Tibial nerve (tissue), 4 donors: ENCODE data around the gene UNC50. TPM values are rescaled to one million over a fixed set of nuclear protein-coding genes. Genes with fewer than 3 reads are reported as not detected.
A peak's percentile ranks its signal among the peaks of the same experiment; 100 is the strongest.

Source experiments
- DNase-seq, 2 donors: peaks; one replicate each; pipeline ENCODE4 v3.0.0-alpha.2; 2019; ENCODE audit warnings: low spot score in 2 of 2
- H3K27ac ChIP-seq, 4 donors: fragments of 200-600 bp; sonication (generic) in 3 of 4; one replicate each; pipeline ENCODE4 v1.5.1; 2017 to 2019; ENCODE audit warnings: mild to moderate bottlenecking in 1 of 4
- H3K27me3 ChIP-seq, 2 donors: fragments of 200-600 bp; sonication (generic) in 1 of 2; one replicate each; pipeline versions ENCODE4 v1.5.1 to v1.6.0; 2017 to 2019
- H3K36me3 ChIP-seq, 3 donors: fragments of 200-600 bp; sonication (generic); one replicate each; pipeline ENCODE4 v1.5.1; 2018 to 2019
- H3K4me1 ChIP-seq, 4 donors: fragments of 200-600 bp; sonication (generic) in 3 of 4; one replicate each; pipeline ENCODE4 v1.5.1; 2017 to 2019
- H3K4me3 ChIP-seq, 4 donors: fragments of 200-600 bp; sonication (generic) in 3 of 4; one replicate each; pipeline ENCODE4 v1.5.1; 2017 to 2019; ENCODE audit warnings: mild to moderate bottlenecking in 1 of 4, moderate library complexity in 1 of 4
- H3K9me3 ChIP-seq, 4 donors: fragments of 200-600 bp; sonication (generic) in 3 of 4; one replicate each; pipeline ENCODE4 v1.5.1; 2017 to 2019
- EP300 ChIP-seq, 2 donors: sonication (generic); formaldehyde crosslinking; IDR thresholded peaks; one replicate each; pipeline ENCODE4 v1.6.1; 2017; ENCODE audit warnings: antibody characterized with exemption in 2 of 2, mild to moderate bottlenecking in 1 of 2
- POLR2A ChIP-seq, 2 donors: fragments of 450-650 bp; IDR thresholded peaks; one replicate each; pipeline ENCODE4 v1.6.1; 2017; ENCODE audit warnings: antibody characterized with exemption in 2 of 2, mild to moderate bottlenecking in 2 of 2, moderate library complexity in 2 of 2
- WGBS, 2 donors: methylation state at CpG; one replicate each; pipeline ENCODE4 v1.1.5; 2018; 5-methylcytosine and 5-hydroxymethylcytosine counted together
- total RNA-seq, 4 donors: library from RNA; depleted of rRNA; stranded (reverse); fragments of >200 nt; gene quantifications; one replicate each; pipeline ENCODE4 v1.1.0, GENCODE V29; 2016
- TF ChIP-seq, protein P1 (sequence below), 5 experiments: fragments of 200-600 bp in 3 of 5; fragments of 450-650 bp in 2 of 5; sonication (generic) in 3 of 5; IDR thresholded peaks; one replicate each; pipeline ENCODE4 v1.5.1; 2016 to 2019; ENCODE audit warnings: antibody characterized with exemption in 5 of 5, mild to moderate bottlenecking in 3 of 5, moderate library complexity in 2 of 5

UNC50 gene
- total RNA-seq, 4 donors from 2014 or later: 45.3 to 64.9 (median 56.7) TPM

DNA sequence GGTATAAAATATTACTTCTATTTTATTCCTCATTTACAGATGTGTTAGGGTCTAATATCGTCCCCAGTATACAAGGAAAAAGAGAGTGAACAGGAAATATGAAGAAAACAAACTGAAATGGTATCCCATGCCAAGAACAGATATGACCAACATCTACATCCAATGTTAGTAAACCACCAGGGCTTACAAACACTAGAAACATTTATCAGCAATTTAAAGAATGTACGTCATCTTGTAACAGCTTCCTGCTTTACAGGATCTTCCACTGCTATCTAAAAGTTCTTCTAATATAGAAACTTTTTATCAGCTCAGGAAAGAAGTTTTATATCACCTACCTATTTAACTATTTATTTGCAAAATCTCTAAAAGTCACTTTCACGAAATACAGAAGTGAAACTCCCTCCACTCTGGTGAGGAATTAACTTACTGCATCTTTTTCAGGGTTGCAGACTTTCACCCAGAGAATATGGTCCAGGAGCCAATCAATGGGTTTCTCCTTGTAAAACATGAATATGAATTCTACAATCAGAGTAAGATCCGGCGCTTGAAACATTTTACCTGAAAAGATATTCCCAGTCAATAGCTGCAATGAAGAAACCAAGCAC lies 35.2 kb downstream of the UNC50 start:
- Histone ChIP-seq H3K36me3 (peaks cover 0 to 44% (median 0%) of the 10 kb centered on the region in 3 donors), H3K4me1 (no peaks in the 10 kb centered on the region), H3K27me3 (no peaks in the 10 kb centered on the region), H3K27ac (no peak overlapping the region), H3K4me3 (no peak overlapping the region), H3K9me3 (no peaks in the 10 kb centered on the region)
- 88 to 91% methylated on average over 5 of the region's 5 CpGs for WGBS, 2 donors
- no peak for DNase-seq
- no peak for TF ChIP-seq EP300 (IDR thresholded peaks at IDR 0.05)
- TF ChIP-seq, protein P1, sequence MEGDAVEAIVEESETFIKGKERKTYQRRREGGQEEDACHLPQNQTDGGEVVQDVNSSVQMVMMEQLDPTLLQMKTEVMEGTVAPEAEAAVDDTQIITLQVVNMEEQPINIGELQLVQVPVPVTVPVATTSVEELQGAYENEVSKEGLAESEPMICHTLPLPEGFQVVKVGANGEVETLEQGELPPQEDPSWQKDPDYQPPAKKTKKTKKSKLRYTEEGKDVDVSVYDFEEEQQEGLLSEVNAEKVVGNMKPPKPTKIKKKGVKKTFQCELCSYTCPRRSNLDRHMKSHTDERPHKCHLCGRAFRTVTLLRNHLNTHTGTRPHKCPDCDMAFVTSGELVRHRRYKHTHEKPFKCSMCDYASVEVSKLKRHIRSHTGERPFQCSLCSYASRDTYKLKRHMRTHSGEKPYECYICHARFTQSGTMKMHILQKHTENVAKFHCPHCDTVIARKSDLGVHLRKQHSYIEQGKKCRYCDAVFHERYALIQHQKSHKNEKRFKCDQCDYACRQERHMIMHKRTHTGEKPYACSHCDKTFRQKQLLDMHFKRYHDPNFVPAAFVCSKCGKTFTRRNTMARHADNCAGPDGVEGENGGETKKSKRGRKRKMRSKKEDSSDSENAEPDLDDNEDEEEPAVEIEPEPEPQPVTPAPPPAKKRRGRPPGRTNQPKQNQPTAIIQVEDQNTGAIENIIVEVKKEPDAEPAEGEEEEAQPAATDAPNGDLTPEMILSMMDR (IDR thresholded peaks at IDR 0.05): no peak
- TF ChIP-seq POLR2A (IDR thresholded peaks at IDR 0.05): no peak

DNA sequence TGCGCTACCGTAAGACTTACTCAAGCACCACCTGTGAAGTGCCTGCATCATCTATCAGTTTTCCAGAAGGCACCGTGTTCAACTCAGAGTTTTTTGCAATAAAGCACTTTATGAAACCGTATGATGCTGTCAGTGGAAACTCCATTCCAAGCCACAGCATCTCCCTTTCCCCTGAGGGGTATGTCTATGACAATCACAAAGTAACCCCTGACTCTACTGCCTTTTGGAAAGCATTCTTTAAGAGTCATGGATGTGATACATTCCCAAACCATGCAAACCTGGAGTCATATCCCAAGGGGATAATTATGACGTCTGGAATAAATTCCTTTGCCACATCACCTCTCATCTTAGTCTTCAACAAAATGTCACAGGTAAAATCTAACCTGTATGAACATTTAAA lies 39.2 kb downstream of the UNC50 start:
- Histone ChIP-seq H3K27me3 (no peaks in the 10 kb centered on the region), H3K9me3 (peaks cover 0 to 4% (median 0%) of the 10 kb centered on the region in 4 donors), H3K4me3 (no peak overlapping the region), H3K4me1 (peaks cover 0 to 4% (median 0%) of the 10 kb centered on the region in 4 donors), H3K27ac (no peak overlapping the region), H3K36me3 (peaks cover 0 to 32% (median 0%) of the 10 kb centered on the region in 3 donors)
- TF ChIP-seq, protein P1 (IDR thresholded peaks at IDR 0.05): no peak
- TF ChIP-seq POLR2A (IDR thresholded peaks at IDR 0.05) (no peak), EP300 (IDR thresholded peaks at IDR 0.05) (no peak)
- no peak for DNase-seq
- 81 to 86% methylated on average over 5 of the region's 5 CpGs for WGBS, 2 donors

DNA sequence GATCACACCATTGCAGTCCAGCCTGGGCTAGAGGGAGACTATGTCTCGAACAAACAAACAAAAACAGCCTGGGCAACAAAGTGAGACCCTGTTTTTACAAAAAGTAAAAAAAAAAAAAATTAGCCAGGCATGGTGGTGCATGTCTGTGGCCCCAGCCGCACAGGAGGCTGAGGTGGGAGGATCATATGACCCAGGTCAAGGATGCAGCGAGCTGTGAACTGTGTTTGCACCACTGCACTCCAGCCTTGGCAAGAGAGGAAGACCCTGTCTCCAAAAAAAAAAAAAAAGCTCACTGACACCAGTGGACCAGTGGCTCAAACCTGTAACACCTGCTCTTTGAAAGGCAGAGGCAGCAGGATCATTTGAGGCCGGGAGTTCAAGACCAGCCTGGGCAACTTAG lies 40.1 kb downstream of the UNC50 start:
- H3K4me3 ChIP-seq: no peak overlapping the region
- TF ChIP-seq POLR2A (IDR thresholded peaks at IDR 0.05) (no peak), EP300 (IDR thresholded peaks at IDR 0.05) (no peak)
- TF ChIP-seq, protein P1 (IDR thresholded peaks at IDR 0.05): no peak
- H3K27ac ChIP-seq: no peak overlapping the region
- no peaks in the 10 kb centered on the region for H3K27me3 ChIP-seq
- DNase-seq: no peak
- H3K36me3 ChIP-seq: peaks cover 0 to 26% (median 0%) of the 10 kb centered on the region in 3 donors
- peaks cover 0 to 4% (median 0%) of the 10 kb centered on the region in 4 donors for H3K4me1 ChIP-seq
- 85 to 88% methylated on average over 4 of the region's 4 CpGs for WGBS, 2 donors
- H3K9me3 ChIP-seq: peaks cover 0 to 4% (median 0%) of the 10 kb centered on the region in 4 donors

DNA sequence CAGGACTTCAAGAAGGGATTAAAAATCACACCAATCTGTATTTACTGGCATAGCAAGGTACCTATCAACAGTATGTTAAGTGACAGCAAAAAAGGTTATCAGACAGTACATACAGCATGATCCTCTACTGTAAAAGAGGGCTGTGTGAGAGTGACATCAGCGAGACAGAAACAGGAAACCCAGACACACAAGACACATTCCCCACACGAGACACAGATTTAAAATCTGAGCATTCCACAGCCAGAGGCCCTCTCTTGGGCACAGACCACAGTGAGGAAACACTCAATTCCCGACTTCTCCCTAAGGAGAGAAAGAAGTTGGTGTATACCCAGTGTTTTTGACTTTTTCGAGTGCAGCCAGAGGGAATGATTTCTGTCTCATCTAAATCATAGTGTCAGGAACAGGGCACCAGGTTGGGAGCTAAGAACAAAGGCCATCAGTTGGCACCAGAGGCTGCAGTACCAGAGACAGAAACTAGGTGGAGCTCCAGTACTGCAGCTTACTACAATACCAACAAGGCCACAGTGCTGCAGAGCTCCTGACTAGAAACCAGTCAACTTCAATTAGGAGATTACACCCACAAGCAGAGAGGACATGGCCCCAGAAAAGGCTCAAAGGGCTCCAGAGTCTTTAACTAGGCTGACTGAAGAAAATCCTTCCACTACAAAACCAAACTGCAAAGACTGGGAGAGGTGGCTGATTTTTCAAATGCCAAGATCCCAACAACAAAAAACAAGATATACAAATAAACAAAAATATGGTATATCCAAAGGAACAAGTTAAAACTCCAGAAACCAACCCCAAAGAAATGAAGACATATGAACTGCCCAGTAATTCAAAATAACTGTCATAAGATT lies 41.0 kb downstream of the UNC50 start:
- Histone ChIP-seq H3K36me3 (peaks cover 0 to 22% (median 0%) of the 10 kb centered on the region in 3 donors), H3K27ac (no peak overlapping the region), H3K27me3 (no peaks in the 10 kb centered on the region), H3K4me3 (no peak overlapping the region), H3K9me3 (peaks cover 0 to 4% (median 0%) of the 10 kb centered on the region in 4 donors), H3K4me1 (peaks cover 0 to 4% (median 0%) of the 10 kb centered on the region in 4 donors)
- TF ChIP-seq, protein P1 (IDR thresholded peaks at IDR 0.05): peak; percentile 93 to 98 (median 96)
- TF ChIP-seq POLR2A (IDR thresholded peaks at IDR 0.05): no peak
- TF ChIP-seq EP300 (IDR thresholded peaks at IDR 0.05): no peak
- DNase-seq: peak; percentile 78 to 96
- 15 to 26% methylated on average over 4 of the region's 4 CpGs for WGBS, 2 donors

- Histone ChIP-seq H3K4me1 (peaks cover 0 to 4% (median 0%) of the 10 kb centered on the region in 4 donors), H3K36me3 (peaks cover 0 to 17% (median 0%) of the 10 kb centered on the region in 3 donors), H3K27ac (no peak overlapping the region), H3K27me3 (no peaks in the 10 kb centered on the region), H3K4me3 (no peak overlapping the region), H3K9me3 (peaks cover 0 to 4% (median 0%) of the 10 kb centered on the region in 4 donors)
- DNase-seq: no peak
- TF ChIP-seq, protein P1 (IDR thresholded peaks at IDR 0.05): no peak
- TF ChIP-seq POLR2A (IDR thresholded peaks at IDR 0.05): no peak
- no peak for TF ChIP-seq EP300 (IDR thresholded peaks at IDR 0.05)
- 91 to 97% methylated on average over 1 of the region's 1 CpG for whole genome bisulfite sequencing, 2 donors
These were observed 41.6 kb downstream of the UNC50 start for GRCh38 chr2:98649992-98650375.
